Heart right ventricle (tissue), 16 donors: ENCODE results near the gene KCNJ6. TPM values are rescaled to one million over a fixed set of nuclear protein-coding genes. Genes with fewer than 3 reads are reported as not detected.
"Not testable (repeated sequence)": the region's sequence is repeated elsewhere in the genome, so short reads cannot be mapped to it uniquely, and the experiment has no call there.

ENCODE experiments used
- ATAC-seq, 8 donors: fragments of 200-7000 bp; cut with Tn5 transposase; one replicate each; pipeline ENCODE4 v1.9.1; 2020; ENCODE audit warnings: mild to moderate bottlenecking in 8 of 8, moderate library complexity in 8 of 8, moderate number of reproducible peaks in 1 of 8
- DNase-seq, 2 donors: peaks; one replicate each; pipeline ENCODE4 v3.0.0-alpha.2; 2020
- H3K27ac ChIP-seq, 10 donors: fragments of 200-600 bp; sonication (generic) in 2 of 10; one replicate each; pipeline versions ENCODE4 v1.5.0 to v1.8.0; 2020 to 2022; ENCODE audit warnings: mild to moderate bottlenecking in 3 of 10
- H3K27me3 ChIP-seq, 7 donors: fragments of 200-600 bp; one replicate each; pipeline ENCODE4 v1.8.0; 2021 to 2022; ENCODE audit warnings: mild to moderate bottlenecking in 2 of 7
- H3K36me3 ChIP-seq, 9 donors: fragments of 200-600 bp; sonication (generic) in 1 of 9; one replicate each; pipeline versions ENCODE4 v1.5.0 to v1.8.0; 2020 to 2022; ENCODE audit warnings: mild to moderate bottlenecking in 2 of 9
- H3K4me1 ChIP-seq, 9 donors: fragments of 200-600 bp; sonication (generic) in 1 of 9; one replicate each; pipeline versions ENCODE4 v1.5.0 to v1.8.0; 2020 to 2022; ENCODE audit warnings: mild to moderate bottlenecking in 4 of 9
- H3K4me3 ChIP-seq, 10 donors: fragments of 200-600 bp; sonication (generic) in 2 of 10; one replicate each; pipeline versions ENCODE4 v1.5.0 to v1.8.0; 2020 to 2022; ENCODE audit warnings: mild to moderate bottlenecking in 7 of 10, moderate library complexity in 2 of 10
- H3K9me3 ChIP-seq, 11 donors: fragments of 200-600 bp in 10 of 11; sonication (generic) in 2 of 11; one replicate each; pipeline versions ENCODE4 v1.5.0 to v1.8.0; 2013 to 2022; ENCODE audit warnings: mild to moderate bottlenecking in 2 of 11, control low read depth in 1 of 11, moderate library complexity in 1 of 11
- WGBS, 2 donors: extraction: QIAGEN DNeasy Blood & Tissue Kit; methylation state at CpG; one replicate each; pipeline ENCODE4 v1.1.7; 2013; ENCODE audit warnings: inconsistent platforms in 1 of 2; 5-methylcytosine and 5-hydroxymethylcytosine counted together
- intact Hi-C, 10 donors: fragments of 100-400 bp; cut with DNase I; formaldehyde crosslinking; loops; one replicate each; pipeline versions ENCODE4 v1.11.1 to v1.14.2; 2022
- polyA plus RNA-seq, 2 donors: library from polyadenylated mRNA; stranded (reverse); fragments of 200-250 nt; gene quantifications; one replicate each; pipeline ENCODE4 v1.2.3, GENCODE V29; 2013
- total RNA-seq, 10 donors: library from RNA; stranded (reverse); fragmentation: NEBNext Ultra II Directional in 3 of 10; extraction: Animal tissue kit (Norgen Biotek cat#: 25700) in 3 of 10; gene quantifications; one replicate each; pipeline versions ENCODE4 v1.2.1 to v1.2.4, GENCODE V29; 2021 to 2023
- TF ChIP-seq, protein P1 (sequence below), 9 donors: fragments of 200-600 bp; sonication (generic) in 2 of 9; IDR thresholded peaks; one replicate each; pipeline versions ENCODE4 v1.5.0 to v1.8.0; 2021 to 2022; ENCODE audit warnings: antibody characterized with exemption in 9 of 9, mild to moderate bottlenecking in 5 of 9, moderate library complexity in 1 of 9
- donor health status: Arrhythmogenic right ventricular cardiomyopathy.
- donor health status: ischemic (EF 13 %, LVEDD 7.1; RV severe dilation, severe dysfunction).
- donor health status: healthy with polysubstance abuse.
- donor health status: DM: no; HTN: yes; CAD: no.
- donor health status: DM: no; HTN: no; CAD: no.
- donor health status: ischemic (EF 25% LVEDD 6.9; RV normal size, moderate dysfunction).
- donor health status: ischemic (EF 25% LVEDD 5.7; RV mildly dilated, moderate dysfunction).
- donor health status: healthy.
- donor health status: DM: yes; HTN: yes; CAD: no.
- donor health status: Ischemic cardiomyopathy.
- donor health status: ischemic (EF 35%, LVEDD 5.7; RV mildly dilated, moderate dysfunction).
- donor health status: nonischemic (EF 11% LVEDD 7.7; RV severe dilation, severe dysfunction).
- donor health status: DM: yes; HTN: yes; CAD: no.
- donor health status: PGD.
- donor health status: ischemic (EF 29% LVEDD 5.4; RV normal size, mild dysfunction).
- donor health status: nonischemic (EF 23%, LVEDD 6.1; RV moderate dilation, normal function).

The KCNJ6 gene
- total and polyA plus RNA-seq, 12 donors: not detected

DNA sequence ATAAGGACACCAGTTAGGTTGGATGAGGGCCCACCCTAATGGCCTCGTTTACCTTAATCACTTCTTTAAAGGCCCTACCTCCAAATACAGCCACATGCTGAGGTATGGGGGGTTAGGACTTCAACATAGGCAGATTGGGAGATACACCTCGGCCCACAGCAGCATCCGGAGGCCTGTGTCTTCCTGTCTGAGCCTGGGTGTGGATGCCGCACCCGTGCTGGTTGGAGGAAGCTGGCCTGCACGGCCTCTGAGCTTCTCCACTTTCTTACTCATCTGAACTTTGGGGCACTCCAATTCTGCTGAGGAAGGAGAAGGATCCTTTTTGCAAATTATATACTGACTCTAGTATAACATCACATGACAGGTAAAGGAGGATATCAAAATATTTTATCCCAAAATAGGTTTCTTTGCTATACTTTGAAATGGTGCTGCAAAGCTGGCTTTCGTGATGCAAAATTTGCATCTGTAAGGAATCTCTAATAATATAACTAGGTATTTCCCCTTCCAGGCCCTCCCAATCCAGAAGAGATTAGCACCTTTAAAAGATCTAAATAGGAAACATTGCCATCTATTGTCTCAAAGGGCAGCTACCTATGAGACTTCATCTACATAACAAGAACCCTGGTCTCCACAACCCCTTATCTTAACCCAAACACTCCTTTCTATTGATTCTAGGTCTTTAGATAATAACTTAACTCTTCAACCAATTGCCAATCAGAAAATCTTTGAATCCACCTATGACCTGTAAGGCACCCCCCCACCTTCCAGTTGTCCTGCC, 247.6 kb downstream of the KCNJ6 start:
- no peak for DNase-seq
- Histone ChIP-seq H3K36me3 (no peaks in the 10 kb centered on the region), H3K4me3 (no peak overlapping the region), H3K4me1 (peaks cover 0 to 35% (median 7%) of the 10 kb centered on the region in 9 donors), H3K9me3 (no peaks in the 10 kb centered on the region), H3K27ac (no peak overlapping the region), H3K27me3 (peaks cover 0 to 10% (median 2%) of the 10 kb centered on the region in 7 donors)
- WGBS, 2 donors: 72 to 74% methylated on average over 7 of the region's 7 CpGs
- TF ChIP-seq, protein P1, sequence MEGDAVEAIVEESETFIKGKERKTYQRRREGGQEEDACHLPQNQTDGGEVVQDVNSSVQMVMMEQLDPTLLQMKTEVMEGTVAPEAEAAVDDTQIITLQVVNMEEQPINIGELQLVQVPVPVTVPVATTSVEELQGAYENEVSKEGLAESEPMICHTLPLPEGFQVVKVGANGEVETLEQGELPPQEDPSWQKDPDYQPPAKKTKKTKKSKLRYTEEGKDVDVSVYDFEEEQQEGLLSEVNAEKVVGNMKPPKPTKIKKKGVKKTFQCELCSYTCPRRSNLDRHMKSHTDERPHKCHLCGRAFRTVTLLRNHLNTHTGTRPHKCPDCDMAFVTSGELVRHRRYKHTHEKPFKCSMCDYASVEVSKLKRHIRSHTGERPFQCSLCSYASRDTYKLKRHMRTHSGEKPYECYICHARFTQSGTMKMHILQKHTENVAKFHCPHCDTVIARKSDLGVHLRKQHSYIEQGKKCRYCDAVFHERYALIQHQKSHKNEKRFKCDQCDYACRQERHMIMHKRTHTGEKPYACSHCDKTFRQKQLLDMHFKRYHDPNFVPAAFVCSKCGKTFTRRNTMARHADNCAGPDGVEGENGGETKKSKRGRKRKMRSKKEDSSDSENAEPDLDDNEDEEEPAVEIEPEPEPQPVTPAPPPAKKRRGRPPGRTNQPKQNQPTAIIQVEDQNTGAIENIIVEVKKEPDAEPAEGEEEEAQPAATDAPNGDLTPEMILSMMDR (IDR thresholded peaks at IDR 0.05): no peak
- ATAC-seq: peak in 1 of 8 donors; percentile 17
- intact Hi-C loops: loop anchor here in 1 of 10 donors (5.0 kb wide), 1 partner anchor 1251 kb away; no protein-coding TSS in a partner anchor

DNA sequence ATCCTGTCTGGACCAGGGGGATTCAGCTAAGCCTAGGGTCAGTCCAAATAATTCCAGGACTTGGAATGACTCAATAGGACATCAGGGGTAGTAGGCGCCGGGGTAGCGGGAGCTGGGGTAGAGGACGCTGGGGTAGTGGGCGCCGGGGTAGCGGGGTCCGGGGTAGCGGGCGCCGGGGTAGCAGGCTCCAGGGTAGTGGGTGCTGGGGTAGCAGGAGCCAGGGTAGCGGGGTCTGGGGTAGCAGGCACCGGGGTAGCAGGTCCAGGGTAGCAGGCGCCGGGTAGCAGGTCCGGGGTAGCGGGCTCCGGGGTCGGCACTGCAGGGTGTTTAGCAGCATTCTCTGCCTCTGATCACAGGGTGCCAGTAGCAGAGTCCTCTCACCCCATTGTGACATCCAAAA, 248.9 kb downstream of the KCNJ6 start:
- Histone ChIP-seq H3K36me3 (no peaks in the 10 kb centered on the region), H3K27me3 (peaks cover 0 to 5% (median 0%) of the 10 kb centered on the region in 7 donors), H3K27ac (no peak overlapping the region), H3K9me3 (no peaks in the 10 kb centered on the region), H3K4me3 (no peak overlapping the region), H3K4me1 (peaks cover 0 to 35% (median 7%) of the 10 kb centered on the region in 9 donors)
- 96 to 98% methylated on average over 19 of the region's 19 CpGs for WGBS, 2 donors
- ATAC-seq: no peak
- no peak for DNase-seq
- TF ChIP-seq, protein P1 (IDR thresholded peaks at IDR 0.05): no peak
- intact Hi-C loops: loop anchor here in 1 of 10 donors (5.0 kb wide), 1 partner anchor 1250 kb away; no protein-coding TSS in a partner anchor

DNA sequence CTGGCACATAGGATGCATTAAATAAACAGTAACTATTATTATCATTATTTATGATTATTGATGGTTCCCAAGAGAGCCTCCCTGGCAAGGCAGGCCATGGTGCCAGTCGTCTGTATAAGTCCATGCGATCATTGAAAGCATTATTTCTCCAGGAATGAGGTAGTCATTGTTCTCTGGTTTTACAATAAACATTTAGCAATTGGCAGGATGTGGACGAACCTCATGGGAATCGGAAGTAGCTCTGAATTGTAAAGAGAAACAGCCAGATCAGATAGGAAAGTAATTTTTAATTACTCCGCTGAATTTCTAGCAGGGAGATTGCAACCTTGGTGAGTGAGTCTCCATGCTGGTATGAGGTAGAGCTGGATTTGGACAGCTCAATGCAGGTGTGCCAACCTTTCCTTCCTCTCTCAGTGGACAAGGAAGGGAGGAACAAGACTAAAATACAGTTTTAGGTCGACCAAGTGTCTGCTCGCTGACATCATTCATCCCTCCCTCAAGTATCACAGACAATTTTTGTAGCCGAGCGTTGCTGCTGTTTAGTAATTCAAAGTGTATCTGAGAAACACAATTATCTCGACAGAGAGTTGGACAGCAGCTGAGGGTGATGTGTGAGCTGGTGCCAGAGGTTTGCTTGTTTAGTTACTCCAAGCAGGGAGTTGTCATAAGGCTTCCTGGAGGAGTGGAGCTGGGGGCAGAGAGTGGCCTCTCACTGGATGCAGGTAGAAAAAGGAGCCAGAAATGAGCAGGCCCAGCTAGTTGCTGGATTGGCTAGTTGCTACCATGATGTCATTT, 250.8 kb downstream of the KCNJ6 start:
- Histone ChIP-seq H3K36me3 (no peaks in the 10 kb centered on the region), H3K27me3 (no peaks in the 10 kb centered on the region), H3K27ac (peak overlapping the region in 7 of 10 donors; percentile 6 to 75 (median 32)), H3K4me1 (peaks cover 0 to 23% (median 7%) of the 10 kb centered on the region in 9 donors), H3K4me3 (no peak overlapping the region), H3K9me3 (no peaks in the 10 kb centered on the region)
- ATAC-seq (peak in 6 of 8 donors; percentile 50 to 75 (median 63)), DNase-seq (no peak)
- WGBS, 2 donors: 36 to 41% methylated on average over 10 of the region's 10 CpGs
- intact Hi-C loops: loop anchor here in 1 of 10 donors (5.0 kb wide), 1 partner anchor 1248 kb away; no protein-coding TSS in a partner anchor
- TF ChIP-seq, protein P1 (IDR thresholded peaks at IDR 0.05): no peak

DNA sequence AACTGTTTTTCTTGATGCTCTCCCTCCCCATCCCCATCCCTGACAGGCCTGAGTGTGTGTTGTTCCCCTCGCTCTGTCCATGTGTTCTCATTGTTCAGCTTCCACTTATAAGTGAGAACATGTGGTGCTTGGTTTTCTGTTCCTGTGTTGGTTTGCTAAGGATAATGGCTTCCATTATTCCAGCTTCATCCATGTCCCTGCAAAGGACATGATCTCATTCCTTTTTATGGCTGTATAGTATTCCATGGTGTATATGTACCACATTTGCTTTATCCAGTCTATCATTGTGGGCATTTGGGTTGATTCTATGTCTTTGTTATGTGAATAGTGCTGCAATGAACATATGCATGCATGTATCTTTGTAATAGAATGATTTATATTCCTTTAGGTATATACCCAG, 254.0 kb downstream of the KCNJ6 start:
- H3K27ac ChIP-seq, intact Hi-C loops, H3K27me3 ChIP-seq, H3K9me3 ChIP-seq, H3K4me3 ChIP-seq, H3K36me3 ChIP-seq, DNase-seq, ATAC-seq: not testable (repeated sequence)
- 98 to 100% methylated on average over 1 of the region's 1 CpG for WGBS, 2 donors
- H3K4me1 ChIP-seq: peaks cover 0 to 35% (median 20%) of the 10 kb centered on the region in 9 donors
